HG02623 (cell line): Measurements from ENCODE around the gene CAMK1D.

ENCODE experiments used
- ATAC-seq: cut with Tn5 transposase; IDR thresholded peaks from one replicate; pipeline ENCODE4 v1.9.1; 2021; ENCODE audit warnings: moderate library complexity; ENCODE audit not compliant: unreplicated experiment

The CAMK1D gene

GRCh38 chr10:12780634-12781601, 431.6 kb downstream of the CAMK1D start:
- ATAC-seq: no peak

- no peak for ATAC-seq
Observed at GRCh38 chr10:12781976-12782375, 432.6 kb downstream of the CAMK1D start.

GRCh38 chr10:12782537-12782936, 433.2 kb downstream of the CAMK1D start:
- ATAC-seq: no peak

- no peak for ATAC-seq
Observed at GRCh38 chr10:12783293-12783692, 433.9 kb downstream of the CAMK1D start.

GRCh38 chr10:12784646-12785045, 435.3 kb downstream of the CAMK1D start:
- ATAC-seq: no peak

GRCh38 chr10:12785415-12785831, 436.1 kb downstream of the CAMK1D start:
- ATAC-seq: no peak

GRCh38 chr10:12787297-12787696, 437.9 kb downstream of the CAMK1D start:
- no peak for ATAC-seq

- ATAC-seq: no peak
Observed at GRCh38 chr10:12788277-12788676, 438.9 kb downstream of the CAMK1D start.

- ATAC-seq: no peak
Observed at GRCh38 chr10:12790270-12790669, 440.9 kb downstream of the CAMK1D start.

GRCh38 chr10:12791728-12792127, 442.4 kb downstream of the CAMK1D start:
- ATAC-seq: no peak

GRCh38 chr10:12792889-12793556, 443.7 kb downstream of the CAMK1D start:
- ATAC-seq: no peak

GRCh38 chr10:12795315-12796110, 446.2 kb downstream of the CAMK1D start:
- no peak for ATAC-seq

- no peak for ATAC-seq
Observed at GRCh38 chr10:12796401-12797160, 447.2 kb downstream of the CAMK1D start.

- ATAC-seq: no peak
Observed at GRCh38 chr10:12797471-12798262, 448.3 kb downstream of the CAMK1D start.

GRCh38 chr10:12799144-12799543, 449.8 kb downstream of the CAMK1D start:
- no peak for ATAC-seq

GRCh38 chr10:12799714-12800113, 450.4 kb downstream of the CAMK1D start:
- no peak for ATAC-seq

GRCh38 chr10:12800302-12800701, 451.0 kb downstream of the CAMK1D start:
- no peak for ATAC-seq

- ATAC-seq: no peak
Observed at GRCh38 chr10:12801214-12802087, 452.1 kb downstream of the CAMK1D start.

- ATAC-seq: no peak
Observed at GRCh38 chr10:12803776-12804175, 454.4 kb downstream of the CAMK1D start.
